H1 (cell line): ENCODE results near the gene CFAP58. TPM values are rescaled to one million over a fixed set of nuclear protein-coding genes. Genes with fewer than 3 reads are reported as not detected.

Source experiments
- CTCF ChIA-PET: fragments of 300-600 bp; sonication (Branson Sonifier 250); formaldehyde crosslinking; loops from one replicate; lab custom pipeline; 2021; ENCODE audit not compliant: partially characterized antibody; lab: Charles Lee
- POLR2A ChIA-PET: fragments of 300-600 bp; sonication (Branson Sonifier 250); formaldehyde crosslinking; loops from one replicate; lab custom pipeline; 2021; ENCODE audit warnings: inconsistent platforms; ENCODE audit not compliant: partially characterized antibody; lab: Charles Lee
- DNase-seq, 2 experiments: peaks; one replicate each; pipeline versions ENCODE4 v3.0.0 to v3.0.0-alpha.2; 2010 to 2022; ENCODE audit warnings: low spot score in 2 of 2, low read depth in 1 of 2, mixed read lengths in 1 of 2
- FAIRE-seq: peaks from 2 replicates; lab custom pipeline; 2011; peaks lifted over from hg19 to GRCh38; lab: Jason Lieb, UNC
- H2AFZ ChIP-seq: 2 replicates; pipeline ENCODE4 v1.8.1; 2012; ENCODE audit warnings: low read length, inconsistent platforms
- H2AK5ac ChIP-seq: 2 replicates; pipeline ENCODE4 v1.6.1; 2013; ENCODE audit warnings: low read depth, low read length
- H2BK120ac ChIP-seq: replicated peaks from 2 replicates; pipeline ENCODE3; 2013; ENCODE audit warnings: low read depth, low read length, inconsistent platforms
- H2BK12ac ChIP-seq: 2 replicates; pipeline ENCODE4 v1.6.1; 2013; ENCODE audit warnings: low read depth, low read length
- H2BK15ac ChIP-seq: 2 replicates; pipeline ENCODE4 v1.6.1; 2013; ENCODE audit warnings: low read length
- H2BK20ac ChIP-seq: 2 replicates; pipeline ENCODE4 v1.6.1; 2013; ENCODE audit warnings: low read length
- H2BK5ac ChIP-seq: 2 replicates; pipeline ENCODE4 v1.6.1; 2013; ENCODE audit warnings: low read depth, low read length
- H3K14ac ChIP-seq: 2 replicates; pipeline ENCODE4 v1.6.1; 2013; ENCODE audit warnings: inconsistent platforms; ENCODE audit not compliant: insufficient read length
- H3K18ac ChIP-seq: 2 replicates; pipeline ENCODE4 v1.6.1; 2013; ENCODE audit warnings: low read length; ENCODE audit errors: extremely low read depth
- H3K23ac ChIP-seq: 2 replicates; pipeline ENCODE4 v1.6.1; 2013; ENCODE audit warnings: inconsistent platforms; ENCODE audit not compliant: insufficient read length
- H3K23me2 ChIP-seq: 2 replicates; pipeline ENCODE4 v1.6.1; 2013; ENCODE audit warnings: low read depth, low read length
- H3K27ac ChIP-seq: 2 replicates; pipeline ENCODE4 v1.6.1; 2011; ENCODE audit warnings: low read depth, low read length, inconsistent platforms
- H3K27me3 ChIP-seq, 4 experiments: replicated peaks in 1 of 4; 1 replicate in 1 of 4; 2 replicates in 3 of 4; pipeline versions ENCODE4 v1.6.1 to v1.8.1; 2011 to 2013; ENCODE audit warnings: low read length in 3 of 4, mild to moderate bottlenecking in 3 of 4, inconsistent platforms in 2 of 4, mixed read lengths in 2 of 4, moderate library complexity in 1 of 4; ENCODE audit not compliant: control insufficient read depth in 3 of 4, insufficient read depth in 3 of 4; ENCODE audit errors: extremely low read depth in 1 of 4
- H3K36me3 ChIP-seq, 4 experiments: 2 replicates each; pipeline versions ENCODE4 v1.6.1 to v1.8.1; 2011 to 2013; ENCODE audit warnings: mild to moderate bottlenecking in 4 of 4, low read length in 3 of 4, moderate library complexity in 2 of 4, control low read depth in 1 of 4, inconsistent platforms in 1 of 4; ENCODE audit not compliant: insufficient read depth in 4 of 4, control insufficient read depth in 2 of 4
- H3K4ac ChIP-seq: replicated peaks from 2 replicates; pipeline ENCODE3; 2013; ENCODE audit warnings: low read length, low read depth, mixed read lengths, inconsistent platforms; ENCODE audit not compliant: insufficient read length
- H3K4me1 ChIP-seq, 4 experiments: replicated peaks in 1 of 4; 1 replicate in 1 of 4; 2 replicates in 3 of 4; pipeline versions ENCODE4 v1.6.1 to v1.8.1; 2011 to 2013; ENCODE audit warnings: low read length in 3 of 4, inconsistent platforms in 2 of 4, mixed read lengths in 1 of 4; ENCODE audit not compliant: insufficient read depth in 4 of 4, control insufficient read depth in 3 of 4
- H3K4me2 ChIP-seq, 2 experiments: 2 replicates each; pipeline versions ENCODE4 v1.6.1 to v1.8.1; 2011 to 2013; ENCODE audit warnings: low read depth in 2 of 2, low read length in 2 of 2, control low read depth in 1 of 2, inconsistent platforms in 1 of 2, mild to moderate bottlenecking in 1 of 2; ENCODE audit not compliant: insufficient read depth in 1 of 2
- H3K4me3 ChIP-seq, 4 experiments: fragments of 200-600, 300-600 bp in 1 of 4; sonication (generic), shearing (Covaris generic), sonication (Bioruptor Twin) in 1 of 4; 2 replicates each; pipeline versions ENCODE4 v1.5.1 to v1.8.1; 2011 to 2016; ENCODE audit warnings: low read length in 4 of 4, low read depth in 3 of 4, control low read depth in 2 of 4, inconsistent platforms in 2 of 4, mild to moderate bottlenecking in 2 of 4, mixed read lengths in 1 of 4, moderate library complexity in 1 of 4; ENCODE audit not compliant: insufficient read depth in 2 of 4; ENCODE audit errors: extremely low read depth in 1 of 4
- H3K56ac ChIP-seq: replicated peaks from 2 replicates; pipeline ENCODE3; 2013; ENCODE audit warnings: low read depth, mild to moderate bottlenecking, mixed read lengths, low read length, inconsistent platforms; ENCODE audit not compliant: insufficient read length
- H3K79me1 ChIP-seq: 2 replicates; pipeline ENCODE4 v1.6.1; 2013; ENCODE audit warnings: low read depth, low read length, control low read depth
- H3K79me2 ChIP-seq, 2 experiments: 2 replicates each; pipeline versions ENCODE4 v1.6.1 to v1.8.1; 2012 to 2013; ENCODE audit warnings: low read length in 2 of 2, mild to moderate bottlenecking in 2 of 2, inconsistent platforms in 1 of 2; ENCODE audit not compliant: insufficient read depth in 2 of 2, control insufficient read depth in 1 of 2
- H3K9ac ChIP-seq, 4 experiments: replicated peaks in 1 of 4; 1 replicate in 1 of 4; 2 replicates in 3 of 4; pipeline versions ENCODE4 v1.6.1 to v1.8.1; 2011 to 2013; ENCODE audit warnings: low read depth in 3 of 4, low read length in 3 of 4, control low read depth in 2 of 4, mild to moderate bottlenecking in 2 of 4, moderate library complexity in 2 of 4, inconsistent platforms in 1 of 4; ENCODE audit errors: extremely low read depth in 1 of 4
- H3K9me3 ChIP-seq, 2 experiments: 2 replicates each; pipeline versions ENCODE4 v1.6.1 to v1.8.1; 2012 to 2013; ENCODE audit warnings: mild to moderate bottlenecking in 2 of 2, moderate library complexity in 2 of 2, control low read depth in 1 of 2, inconsistent platforms in 1 of 2, low read depth in 1 of 2, low read length in 1 of 2, mixed read lengths in 1 of 2; ENCODE audit not compliant: insufficient read depth in 2 of 2
- H4K20me1 ChIP-seq, 2 experiments: replicated peaks in 1 of 2; 2 replicates each; pipeline versions ENCODE3 to v1.8.1; 2011 to 2013; ENCODE audit warnings: inconsistent platforms in 2 of 2, low read length in 2 of 2, mild to moderate bottlenecking in 1 of 2; ENCODE audit not compliant: insufficient read depth in 2 of 2, control insufficient read depth in 1 of 2
- H4K5ac ChIP-seq: 2 replicates; pipeline ENCODE4 v1.6.1; 2013; ENCODE audit warnings: low read length, low read depth, mixed read lengths, inconsistent platforms; ENCODE audit not compliant: insufficient read length
- H4K8ac ChIP-seq: 2 replicates; pipeline ENCODE4 v1.8.0; 2013; ENCODE audit warnings: mild to moderate bottlenecking, moderate library complexity, low read length, inconsistent platforms; ENCODE audit not compliant: insufficient read depth; ENCODE audit errors: extremely low read depth
- H4K91ac ChIP-seq: replicated peaks from 2 replicates; pipeline ENCODE3; 2013; ENCODE audit warnings: low read length, mixed read lengths, inconsistent platforms; ENCODE audit not compliant: insufficient read length
- BCL11A ChIP-seq, 2 experiments: IDR thresholded peaks; one replicate each; pipeline ENCODE4 v1.6.1; 2011; ENCODE audit warnings: low read depth in 2 of 2, low read length in 2 of 2, mild to moderate bottlenecking in 2 of 2
- MAFK ChIP-seq: IDR thresholded peaks from 2 replicates; pipeline ENCODE4 v1.6.1; 2012; ENCODE audit warnings: low read depth, mild to moderate bottlenecking, improper control_type of control experiment, low read length
- WGBS, 2 experiments: shearing (Covaris generic) in 1 of 2; methylation state at CpG; one replicate each; pipeline versions ENCODE4 v1.1.6 to v1.1.7; 2013 to 2015; ENCODE audit warnings: low lambda C conversion rate in 2 of 2, mixed read lengths in 2 of 2, inconsistent platforms in 1 of 2, low coverage in 1 of 2, missing lambda C conversion rate in 1 of 2; ENCODE audit not compliant: insufficient replicate concordance in 2 of 2, insufficient coverage in 1 of 2, insufficient read length in 1 of 2; ENCODE audit errors: extremely low coverage in 1 of 2, missing lambda C conversion rate in 1 of 2; 5-methylcytosine and 5-hydroxymethylcytosine counted together
- polyA plus RNA-seq, 7 experiments: library from polyadenylated mRNA; depleted of rRNA in 3 of 7; stranded (reverse) in 5 of 7; unstranded in 2 of 7; fragments of >200 nt in 5 of 7; fragments of 200-250 nt in 2 of 7; gene quantifications; 1 replicate in 5 of 7; 2 replicates in 1 of 7; 4 replicates in 1 of 7; pipeline versions ENCODE4 v1.2.1 to v1.2.3, GENCODE V29; 2011 to 2013; ENCODE audit warnings: missing spikeins in 2 of 7, mixed read lengths in 2 of 7
- total RNA-seq: library from RNA; stranded (reverse); fragmentation: NEBNext Ultra II Directional; extraction: Animal tissue kit (Norgen Biotek cat#: 25700); gene quantifications from 2 replicates; pipeline ENCODE4 v1.2.1, GENCODE V29; 2021

CFAP58 gene
- total and polyA plus RNA-seq, 2 of the 8 experiments (the other 6 are each of a cell fraction or from before 2014, with no cell fraction given) = 0.32 to 0.71 TPM

DNA sequence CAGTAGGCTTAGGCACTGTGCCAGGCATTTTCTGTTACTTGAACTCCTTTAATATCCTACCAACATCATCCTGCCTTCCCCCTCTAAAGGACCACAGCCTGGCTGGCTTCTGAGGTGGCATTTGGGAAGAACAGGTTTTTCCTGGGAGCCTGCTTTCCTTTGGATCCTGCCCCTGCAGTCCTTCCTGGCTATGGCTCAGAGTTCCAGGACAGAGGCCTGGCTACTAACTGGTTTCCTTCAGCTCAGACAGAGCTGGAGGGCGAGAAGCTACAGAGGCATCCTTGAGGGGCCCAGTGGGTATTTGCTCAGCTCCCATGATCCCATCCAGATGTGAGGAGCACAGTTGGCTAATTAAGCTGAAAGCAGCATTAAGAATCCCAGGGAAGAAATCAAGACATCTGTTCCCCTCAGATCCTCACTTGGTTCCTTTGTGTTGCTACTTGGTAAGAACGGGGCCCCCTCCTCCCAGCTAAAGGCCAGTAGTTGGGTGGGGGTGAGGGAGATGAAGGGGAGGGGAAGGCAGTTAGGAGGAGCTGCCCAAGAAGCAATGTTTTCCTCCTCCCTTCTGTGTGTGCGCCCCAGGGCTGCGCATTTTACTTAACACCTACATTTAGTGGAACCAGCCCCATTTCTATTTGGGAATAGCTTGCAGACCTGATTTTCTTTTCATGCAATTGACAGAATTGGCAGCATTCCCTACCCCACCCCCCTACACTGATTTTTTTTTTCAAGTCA, 144.9 kb downstream of the CFAP58 start:
- Histone ChIP-seq H3K9ac (no peak overlapping the region), H2AK5ac (no peak overlapping the region), H3K23me2 (no peaks in the 10 kb centered on the region), H3K56ac (no peak overlapping the region), H2BK5ac (no peak overlapping the region), H3K4me2 (no peak overlapping the region), H3K9me3 (no peaks in the 10 kb centered on the region), H3K14ac (no peak overlapping the region), H2AFZ (peak overlapping the region; percentile 79), H3K36me3 (no peaks in the 10 kb centered on the region), H4K91ac (no peak overlapping the region), H2BK15ac (no peak overlapping the region), H3K4me1 (peaks cover 0 to 8% (median 5%) of the 10 kb centered on the region in 4 experiments; a peak in 5 of 7 replicates), H2BK120ac (no peak overlapping the region), H3K79me2 (no peaks in the 10 kb centered on the region), H3K27me3 (no peaks in the 10 kb centered on the region), H3K79me1 (no peaks in the 10 kb centered on the region), H4K8ac (no peak overlapping the region), H3K27ac (no peak overlapping the region), H3K23ac (no peak overlapping the region), H3K4me3 (no peak overlapping the region), H2BK20ac (no peak overlapping the region), H4K5ac (no peak overlapping the region), H3K4ac (no peak overlapping the region), H3K18ac (no peak overlapping the region), H2BK12ac (no peak overlapping the region), H4K20me1 (no peaks in the 10 kb centered on the region)
- no peak for FAIRE-seq
- WGBS, 2 experiments = 90% methylated on average over 4 of the region's 4 CpGs; no CpG with 5 or more reads in 1 of the 2 experiments
- CTCF ChIA-PET = interaction anchor here (0.6 to 1.9 kb wide), 8 partner anchors 8 to 229 kb away, joined by 3 to 5 read pairs (median 3); no protein-coding TSS in a partner anchor
- no peak for DNase-seq
- POLR2A ChIA-PET = interaction anchor here (0.9 kb wide), 1 partner anchor 8 kb away, joined by 3 read pairs; no protein-coding TSS in a partner anchor
- TF ChIP-seq BCL11A (IDR thresholded peaks at IDR 0.05; ENCODE audit: low read depth in 2 of 2, low read length in 2 of 2) = no peak
- no peak for TF ChIP-seq MAFK
